ENCODE results near the gene TRIM54.

Gene TRIM54, protein sequence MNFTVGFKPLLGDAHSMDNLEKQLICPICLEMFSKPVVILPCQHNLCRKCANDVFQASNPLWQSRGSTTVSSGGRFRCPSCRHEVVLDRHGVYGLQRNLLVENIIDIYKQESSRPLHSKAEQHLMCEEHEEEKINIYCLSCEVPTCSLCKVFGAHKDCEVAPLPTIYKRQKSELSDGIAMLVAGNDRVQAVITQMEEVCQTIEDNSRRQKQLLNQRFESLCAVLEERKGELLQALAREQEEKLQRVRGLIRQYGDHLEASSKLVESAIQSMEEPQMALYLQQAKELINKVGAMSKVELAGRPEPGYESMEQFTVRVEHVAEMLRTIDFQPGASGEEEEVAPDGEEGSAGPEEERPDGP

DNA sequence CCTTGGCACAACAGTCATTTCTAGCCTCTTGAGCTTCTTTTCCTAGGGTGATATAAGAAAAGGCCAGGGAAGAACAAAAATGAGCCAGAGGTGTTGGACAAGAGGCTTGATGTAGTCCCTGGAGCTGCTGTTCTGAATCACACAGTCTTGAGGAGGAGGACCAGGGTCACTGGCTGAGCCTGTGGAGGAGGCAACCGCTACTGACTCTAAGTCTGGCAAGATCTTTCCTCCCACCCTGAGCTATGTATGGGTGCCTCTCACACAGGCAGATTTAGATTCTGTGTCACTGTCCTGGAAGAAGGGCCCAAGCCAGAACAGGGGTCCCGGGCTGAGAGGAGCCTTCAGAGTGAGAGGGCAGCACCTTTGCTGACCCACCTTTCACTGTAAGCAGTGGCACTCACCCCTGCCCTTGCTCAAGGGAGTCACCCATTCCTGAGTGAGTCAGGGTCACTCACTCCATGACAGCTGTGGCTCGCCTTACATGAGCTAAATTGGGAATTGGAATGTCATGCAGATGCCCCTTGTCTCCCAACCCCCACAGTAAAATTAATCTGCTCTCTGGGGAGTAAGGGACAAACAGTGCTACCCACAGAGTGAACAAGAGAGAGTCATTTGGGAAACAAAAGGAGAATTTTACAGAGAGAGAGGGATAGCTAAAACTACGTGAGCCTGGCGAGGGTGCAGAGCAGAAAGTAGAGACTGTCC, at the start of gene TRIM54:
TSS of gene TRIM54 (plus strand) at position 575 of the 705 bp plus-strand sequence. CDS start 303 bp downstream, outside the sequence.
- no peak for DNase-seq (ENCODE audit: low read depth)

DNA sequence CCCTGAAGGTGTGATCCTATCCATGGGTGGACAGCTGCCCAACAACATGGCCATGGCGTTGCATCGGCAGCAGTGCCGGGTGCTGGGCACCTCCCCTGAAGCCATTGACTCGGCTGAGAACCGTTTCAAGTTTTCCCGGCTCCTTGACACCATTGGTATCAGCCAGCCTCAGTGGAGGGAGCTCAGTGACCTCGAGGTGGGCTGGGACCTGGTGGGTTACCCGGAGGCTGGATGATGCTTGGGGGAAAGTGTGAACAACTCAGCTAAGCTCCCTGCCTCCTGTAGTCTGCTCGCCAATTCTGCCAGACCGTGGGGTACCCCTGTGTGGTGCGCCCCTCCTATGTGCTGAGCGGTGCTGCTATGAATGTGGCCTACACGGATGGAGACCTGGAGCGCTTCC, 48.9 kb upstream of the TRIM54 start:
- DNase-seq (ENCODE audit: low read depth): no peak

DNA sequence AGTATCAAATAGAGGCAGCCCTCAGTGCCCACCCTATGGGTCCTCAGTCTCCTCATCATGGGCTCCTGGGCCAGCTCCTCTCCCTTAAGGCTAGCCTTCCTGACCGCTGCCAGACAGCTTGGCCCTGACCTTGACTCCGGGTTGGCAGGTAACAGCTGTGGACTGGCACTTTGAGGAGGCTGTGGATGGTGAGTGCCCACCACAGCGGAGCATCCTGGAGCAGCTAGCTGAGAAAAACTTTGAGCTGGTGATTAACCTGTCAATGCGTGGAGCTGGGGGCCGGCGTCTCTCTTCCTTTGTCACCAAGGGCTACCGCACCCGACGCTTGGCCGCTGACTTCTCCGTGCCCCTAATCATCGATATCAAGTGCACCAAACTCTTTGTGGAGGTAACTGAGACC, 46.1 kb upstream of the TRIM54 start:
- no peak for DNase-seq (ENCODE audit: low read depth)

DNA sequence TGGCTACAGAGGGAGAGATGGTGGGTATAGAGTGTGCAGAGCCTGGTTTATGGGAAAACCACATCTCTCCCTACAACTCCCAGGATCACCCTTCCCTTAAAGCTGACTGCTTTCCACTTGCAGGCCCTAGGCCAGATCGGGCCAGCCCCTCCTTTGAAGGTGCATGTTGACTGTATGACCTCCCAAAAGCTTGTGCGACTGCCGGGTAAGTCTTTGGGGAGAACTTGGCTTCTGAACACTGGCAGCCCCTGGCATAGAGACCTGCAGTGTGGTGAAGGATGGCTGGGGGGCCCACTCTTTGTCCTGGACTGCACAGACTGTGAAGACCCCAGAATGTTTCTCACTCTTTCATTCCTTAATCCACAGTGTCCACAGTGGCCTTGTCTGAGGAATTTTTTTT, 45.6 kb upstream of the TRIM54 start:
- DNase-seq (ENCODE audit: low read depth): no peak

DNA sequence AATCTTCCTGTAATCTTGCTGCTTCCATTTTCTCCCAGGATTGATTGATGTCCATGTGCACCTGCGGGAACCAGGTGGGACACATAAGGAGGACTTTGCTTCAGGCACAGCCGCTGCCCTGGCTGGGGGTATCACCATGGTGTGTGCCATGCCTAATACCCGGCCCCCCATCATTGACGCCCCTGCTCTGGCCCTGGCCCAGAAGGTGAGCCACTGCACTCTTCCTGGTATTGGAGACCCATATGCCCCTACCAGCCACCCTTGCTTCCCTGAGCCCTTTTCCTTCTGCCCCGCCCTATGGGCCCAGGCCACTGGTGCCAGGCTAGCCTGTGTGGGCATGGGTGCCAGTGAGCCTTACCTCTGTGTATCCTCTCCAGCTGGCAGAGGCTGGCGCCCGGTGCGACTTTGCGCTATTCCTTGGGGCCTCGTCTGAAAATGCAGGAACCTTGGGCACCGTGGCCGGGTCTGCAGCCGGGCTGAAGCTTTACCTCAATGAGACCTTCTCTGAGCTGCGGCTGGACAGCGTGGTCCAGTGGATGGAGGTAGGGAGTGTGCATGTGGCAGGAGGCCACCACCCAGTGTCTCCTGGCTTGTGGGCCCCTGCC, 44.8 kb upstream of the TRIM54 start:
- no peak for DNase-seq (ENCODE audit: low read depth)

DNA sequence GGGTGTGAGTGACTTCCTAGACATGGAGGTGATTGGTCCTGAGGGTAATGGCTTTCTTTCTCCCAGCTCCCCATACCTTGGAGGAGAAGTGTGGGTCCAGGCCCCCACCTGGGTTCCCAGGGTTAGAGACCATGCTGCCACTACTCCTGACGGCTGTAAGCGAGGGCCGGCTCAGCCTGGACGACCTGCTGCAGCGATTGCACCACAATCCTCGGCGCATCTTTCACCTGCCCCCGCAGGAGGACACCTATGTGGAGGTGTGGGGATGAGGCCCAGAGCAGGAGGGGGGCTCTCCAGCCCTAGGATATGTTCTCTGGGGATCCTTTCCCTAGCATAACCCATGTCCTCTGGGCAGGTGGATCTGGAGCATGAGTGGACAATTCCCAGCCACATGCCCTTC, 43.3 kb upstream of the TRIM54 start:
- DNase-seq (ENCODE audit: low read depth): no peak

DNA sequence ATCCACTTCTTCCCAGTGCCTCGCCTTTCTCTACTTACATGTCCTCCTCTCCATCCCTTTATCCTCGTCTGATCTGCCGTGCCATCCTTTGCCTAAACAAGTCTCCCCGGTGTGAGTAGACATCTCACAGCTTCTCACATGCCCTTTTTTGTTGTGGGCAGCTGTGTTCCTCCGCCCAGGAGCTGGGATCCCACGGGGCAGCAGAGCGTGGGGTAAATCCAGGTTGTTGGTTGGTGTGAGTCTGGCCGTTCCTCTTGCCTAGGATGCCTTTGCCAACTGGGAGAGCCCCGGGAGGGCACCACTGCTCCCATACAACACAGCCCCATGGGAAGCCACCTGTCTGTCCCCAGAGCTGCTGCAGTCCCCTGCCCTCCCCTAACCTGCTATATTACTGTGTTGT, 41.8 kb upstream of the TRIM54 start:
- DNase-seq (ENCODE audit: low read depth): no peak

DNA sequence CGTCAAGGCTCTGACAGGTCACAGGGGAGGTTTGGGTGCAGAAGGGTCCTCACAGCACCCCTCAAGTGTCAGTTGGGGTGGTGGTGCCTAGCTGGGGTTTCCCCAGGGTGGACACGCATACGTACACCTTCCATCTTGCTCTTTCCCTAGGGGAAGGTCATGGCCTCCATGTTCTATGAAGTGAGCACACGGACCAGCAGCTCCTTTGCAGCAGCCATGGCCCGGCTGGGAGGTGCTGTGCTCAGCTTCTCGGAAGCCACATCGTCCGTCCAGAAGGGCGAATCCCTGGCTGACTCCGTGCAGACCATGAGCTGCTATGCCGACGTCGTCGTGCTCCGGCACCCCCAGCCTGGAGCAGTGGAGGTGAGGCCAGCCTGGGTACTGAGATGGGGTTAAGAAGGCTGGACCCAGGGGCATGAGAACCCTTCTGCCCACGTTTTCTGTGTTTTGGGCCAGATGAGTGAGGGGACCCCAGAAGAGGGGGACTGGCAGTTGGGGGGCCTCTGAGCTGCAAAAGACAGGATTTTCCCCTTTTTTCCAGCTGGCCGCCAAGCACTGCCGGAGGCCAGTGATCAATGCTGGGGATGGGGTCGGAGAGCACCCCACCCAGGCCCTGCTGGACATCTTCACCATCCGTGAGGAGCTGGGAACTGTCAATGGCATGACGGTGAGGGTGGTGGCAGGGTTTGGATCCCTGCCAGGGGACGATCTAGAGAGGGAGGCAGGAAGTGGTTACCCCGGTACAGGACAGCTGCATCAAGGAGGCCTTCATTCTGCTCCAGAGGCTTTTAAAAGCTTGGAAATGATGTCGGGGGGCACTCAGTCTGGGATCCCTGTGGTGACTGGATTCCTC, 40.2 kb upstream of the TRIM54 start:
- DNase-seq (ENCODE audit: low read depth): no peak

DNA sequence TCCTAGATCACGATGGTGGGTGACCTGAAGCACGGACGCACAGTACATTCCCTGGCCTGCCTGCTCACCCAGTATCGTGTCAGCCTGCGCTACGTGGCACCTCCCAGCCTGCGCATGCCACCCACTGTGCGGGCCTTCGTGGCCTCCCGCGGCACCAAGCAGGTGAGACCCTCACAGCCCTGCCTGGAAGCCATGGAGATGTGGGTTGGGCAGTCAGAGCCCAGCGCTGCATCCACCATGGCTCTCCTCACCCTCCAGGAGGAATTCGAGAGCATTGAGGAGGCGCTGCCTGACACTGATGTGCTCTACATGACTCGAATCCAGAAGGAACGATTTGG, 39.6 kb upstream of the TRIM54 start:
- DNase-seq (ENCODE audit: low read depth): no peak

DNA sequence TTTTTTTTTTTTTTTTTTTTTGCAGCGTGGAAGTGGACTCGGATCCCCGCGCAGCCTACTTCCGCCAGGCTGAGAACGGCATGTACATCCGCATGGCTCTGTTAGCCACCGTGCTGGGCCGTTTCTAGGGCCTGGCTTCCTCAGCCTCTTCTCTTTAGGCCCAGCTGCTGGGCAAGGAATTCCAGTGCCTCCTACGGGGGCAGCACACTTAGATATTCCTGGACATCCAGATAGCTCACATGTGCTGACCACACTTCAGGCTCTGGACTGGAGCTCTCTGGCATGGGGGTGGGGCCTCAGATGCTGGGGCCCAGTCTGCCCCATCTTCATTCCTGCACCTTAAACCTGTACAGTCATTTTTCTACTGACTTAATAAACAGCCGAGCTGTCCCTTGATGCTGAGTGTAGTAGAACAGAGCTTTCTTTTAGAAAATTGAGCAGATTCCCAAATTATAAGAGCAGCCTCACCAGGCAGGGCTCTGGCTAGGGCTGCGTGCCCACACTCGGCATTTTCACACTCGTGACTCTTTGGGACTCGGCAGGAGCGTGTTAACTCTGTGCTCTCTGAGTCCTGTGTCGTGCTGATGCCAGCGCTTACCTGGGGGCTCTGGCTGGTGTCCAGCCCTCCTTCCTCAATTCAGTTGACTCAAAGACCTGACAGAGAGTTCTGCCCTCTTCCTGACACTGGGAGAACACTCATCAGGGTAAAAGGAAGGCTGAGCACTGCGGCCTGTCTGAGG, 38.7 kb upstream of the TRIM54 start:
- no peak for DNase-seq (ENCODE audit: low read depth)

DNA sequence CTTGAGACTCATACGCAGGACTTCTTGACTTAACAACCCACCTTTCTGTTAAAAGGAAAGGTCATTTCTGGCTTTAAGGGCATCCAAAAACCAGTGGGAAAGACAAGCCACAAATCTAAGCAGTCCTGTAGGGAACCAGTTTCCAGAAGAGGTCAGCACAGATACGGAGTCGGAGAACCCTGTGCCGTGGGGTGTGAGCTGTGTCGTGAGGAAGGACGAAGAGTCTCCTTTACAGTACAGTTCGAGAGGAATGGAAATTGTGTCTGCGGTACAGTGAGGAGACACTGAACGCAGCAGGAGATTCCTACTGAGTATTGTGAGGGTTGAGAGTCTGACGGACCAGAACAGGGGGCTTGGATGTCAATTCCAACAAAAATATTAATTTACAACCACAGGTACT, 37.1 kb upstream of the TRIM54 start:
- no peak for DNase-seq (ENCODE audit: low read depth)

DNA sequence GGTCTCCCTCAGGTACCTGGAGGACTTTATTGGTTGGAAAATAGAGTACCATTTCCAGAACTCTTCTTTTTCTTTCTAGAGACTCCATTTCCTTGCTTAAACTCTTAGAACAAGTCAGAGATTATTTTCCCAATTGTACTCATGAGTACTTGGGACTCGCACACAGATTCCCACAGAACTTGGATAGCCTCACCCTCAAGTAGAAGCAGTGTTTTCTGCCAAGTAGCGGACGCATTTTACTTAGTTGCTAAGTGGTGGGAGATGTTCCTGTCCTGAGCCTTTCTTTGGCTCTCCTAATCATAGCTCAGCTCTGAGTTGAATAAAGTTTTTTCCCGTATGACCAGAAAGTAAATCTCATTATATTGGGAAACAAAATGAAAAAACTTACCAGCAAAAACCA, 36.6 kb upstream of the TRIM54 start:
- DNase-seq (ENCODE audit: low read depth): no peak

DNA sequence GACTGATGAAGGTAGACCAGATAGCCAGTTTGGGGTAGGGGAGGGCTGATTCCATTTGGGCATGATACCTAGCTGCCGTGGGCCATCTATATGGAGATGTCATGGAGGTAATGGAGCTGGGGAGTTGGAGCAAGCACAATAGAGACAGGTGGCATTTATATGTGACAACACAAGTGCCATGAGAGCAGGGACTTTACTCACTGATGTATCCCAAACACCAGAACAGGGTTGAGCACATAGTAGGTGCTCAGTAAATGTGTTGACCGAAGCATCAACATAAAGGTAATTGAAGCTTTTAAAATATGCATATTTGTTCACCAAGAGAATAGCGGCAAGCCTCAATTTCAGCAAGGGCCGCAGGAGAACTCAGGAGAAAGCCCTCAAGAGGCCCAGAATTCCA, 34.3 kb upstream of the TRIM54 start:
- no peak for DNase-seq (ENCODE audit: low read depth)

DNA sequence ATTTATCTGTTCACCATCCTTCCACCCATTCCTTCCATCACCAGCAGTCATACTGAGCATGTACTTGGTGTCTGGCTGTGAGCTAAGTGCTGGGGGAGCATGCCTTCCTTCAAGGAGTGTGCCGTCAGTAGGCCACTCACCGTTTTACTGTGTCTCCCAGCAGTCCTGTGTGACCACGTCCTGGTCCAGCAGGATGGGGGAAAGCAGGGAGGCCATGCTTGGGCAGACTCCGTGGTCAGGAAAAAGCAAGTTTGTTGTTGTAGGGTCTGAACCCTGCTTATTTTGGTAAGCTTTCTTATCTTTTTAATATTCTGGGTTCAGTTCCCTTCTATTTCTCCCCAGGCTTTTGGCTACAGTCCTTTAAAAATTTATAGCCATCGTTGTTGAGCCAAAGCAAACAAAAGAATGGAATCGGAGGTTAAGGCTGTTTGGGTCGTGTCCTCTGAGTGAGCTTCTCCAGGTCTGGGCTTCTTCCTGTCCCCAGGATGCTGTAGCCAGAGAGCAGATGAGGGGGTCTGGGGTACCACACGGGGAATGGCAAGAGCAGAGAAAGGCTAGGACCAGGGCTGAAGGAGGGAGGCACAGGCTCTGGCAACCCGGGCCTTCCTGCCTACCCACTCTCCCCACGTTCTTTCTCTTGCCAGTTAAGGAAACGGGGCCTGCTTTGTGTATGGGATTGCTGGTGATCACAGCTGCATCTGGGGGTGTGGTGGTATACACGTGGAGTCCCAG, 32.9 kb upstream of the TRIM54 start:
- no peak for DNase-seq (ENCODE audit: low read depth)

DNA sequence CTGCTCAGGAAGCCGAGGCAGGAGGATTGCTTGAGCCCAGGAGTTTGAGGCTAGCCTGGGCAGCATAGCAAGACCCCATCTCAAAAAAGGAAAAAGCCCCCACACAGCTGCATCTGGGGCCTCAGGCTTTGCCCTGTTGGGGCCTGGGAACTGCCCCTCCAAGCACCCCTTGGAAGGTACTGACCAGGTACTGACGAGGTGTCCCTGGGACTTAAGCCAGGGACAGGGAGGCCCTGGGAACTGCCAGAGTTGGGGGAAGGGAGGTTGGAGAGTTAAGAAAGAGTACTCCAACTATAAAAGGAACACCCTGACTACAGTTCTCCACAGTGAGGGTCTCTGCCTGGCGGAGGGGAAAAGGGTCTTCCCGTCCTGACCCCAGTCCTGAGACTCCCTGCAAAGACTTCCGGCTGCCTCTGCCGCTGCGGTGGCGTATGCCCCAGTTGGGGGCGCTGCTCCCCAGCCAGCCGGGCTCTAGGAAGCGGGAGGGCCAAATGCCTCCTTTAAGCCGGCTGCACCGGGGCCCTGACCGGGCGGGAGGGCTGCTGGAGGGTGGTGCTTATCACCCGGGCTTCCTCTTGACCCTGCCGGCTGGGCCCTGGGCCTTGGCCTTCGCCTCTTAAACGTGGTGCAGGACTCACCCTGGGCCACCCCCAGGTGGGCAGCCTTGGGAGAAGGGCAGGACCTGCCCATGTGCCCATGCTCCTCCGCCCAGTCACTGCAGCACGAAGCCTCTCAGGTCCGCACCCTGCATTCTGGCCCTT, 32.2 kb upstream of the TRIM54 start:
- DNase-seq (ENCODE audit: low read depth): peak; percentile 3

DNA sequence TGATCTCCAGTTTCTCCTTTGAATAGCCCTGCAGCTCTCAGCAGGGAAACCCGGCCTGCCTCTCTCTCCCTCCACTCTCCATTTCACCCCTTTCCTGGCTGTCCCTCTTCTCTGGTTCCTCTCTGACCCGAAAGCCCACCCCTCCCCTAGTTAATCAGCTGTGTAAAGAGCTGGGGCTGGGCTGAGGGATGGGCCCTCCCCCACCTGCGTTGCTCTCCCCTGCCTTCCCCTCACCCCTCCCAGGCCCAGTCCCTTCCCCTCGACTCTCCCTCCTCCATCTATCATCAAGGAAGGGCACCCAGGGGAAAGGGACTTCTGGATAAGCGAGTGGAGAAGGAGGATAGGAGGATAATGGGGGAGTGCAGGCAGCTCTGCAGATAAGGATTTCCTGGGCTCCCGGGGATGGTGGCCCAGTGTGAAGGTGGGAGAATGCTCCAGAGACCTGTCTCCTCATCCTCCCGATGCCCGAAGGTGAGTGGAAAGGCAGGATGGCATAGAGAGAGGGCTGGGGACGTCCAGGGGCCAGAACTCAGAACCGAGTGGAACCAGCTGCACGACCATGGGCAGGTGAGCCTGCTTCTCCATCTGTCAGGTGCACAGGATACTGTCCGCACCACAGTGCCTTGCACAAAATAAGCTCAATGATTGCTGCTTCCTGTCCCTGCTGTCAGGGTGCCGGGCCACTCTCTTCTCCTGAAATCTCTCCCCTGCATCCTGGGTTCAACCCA, 31.4 kb upstream of the TRIM54 start:
- no peak for DNase-seq (ENCODE audit: low read depth)

DNA sequence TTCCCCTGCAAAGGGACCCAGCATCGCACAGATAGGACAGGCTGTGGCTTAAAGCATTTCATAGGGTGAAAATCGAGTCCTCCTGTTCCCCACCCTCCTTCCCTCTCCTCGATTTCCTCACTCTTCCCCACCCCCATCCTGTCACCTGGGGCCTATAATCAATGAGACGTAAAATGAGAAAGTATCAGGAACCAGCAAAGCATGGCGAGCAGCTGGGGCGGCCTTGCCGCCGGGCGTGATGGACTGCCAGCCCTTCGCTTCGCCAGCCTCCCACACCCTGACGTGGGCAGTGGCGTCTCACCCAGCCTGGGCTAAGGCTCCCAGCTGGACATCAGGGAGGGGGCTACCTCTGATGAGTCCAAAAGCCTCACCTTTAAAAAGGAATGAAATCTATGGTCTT, 30.5 kb upstream of the TRIM54 start:
- DNase-seq (ENCODE audit: low read depth): no peak

DNA sequence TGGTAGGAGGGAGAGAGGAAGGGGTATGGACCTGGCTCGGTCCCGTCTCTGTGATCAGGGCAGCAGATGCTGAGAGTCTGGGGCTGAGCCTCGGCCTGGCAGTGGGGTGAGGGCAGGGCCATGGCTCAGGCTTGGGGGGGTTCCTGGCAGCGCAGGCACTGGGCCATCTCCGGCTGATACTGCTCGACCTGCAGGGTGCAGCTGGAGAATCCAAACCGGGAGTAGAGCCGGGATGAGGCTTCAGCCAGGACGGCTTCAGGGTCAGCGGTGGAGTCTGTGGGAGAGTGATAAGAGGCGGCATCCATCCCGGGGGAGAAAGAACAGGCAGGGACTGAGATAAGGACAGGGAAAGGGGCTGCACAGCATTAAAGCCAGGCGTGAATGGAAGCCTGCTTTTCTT, 27.0 kb upstream of the TRIM54 start:
- DNase-seq (ENCODE audit: low read depth): no peak

DNA sequence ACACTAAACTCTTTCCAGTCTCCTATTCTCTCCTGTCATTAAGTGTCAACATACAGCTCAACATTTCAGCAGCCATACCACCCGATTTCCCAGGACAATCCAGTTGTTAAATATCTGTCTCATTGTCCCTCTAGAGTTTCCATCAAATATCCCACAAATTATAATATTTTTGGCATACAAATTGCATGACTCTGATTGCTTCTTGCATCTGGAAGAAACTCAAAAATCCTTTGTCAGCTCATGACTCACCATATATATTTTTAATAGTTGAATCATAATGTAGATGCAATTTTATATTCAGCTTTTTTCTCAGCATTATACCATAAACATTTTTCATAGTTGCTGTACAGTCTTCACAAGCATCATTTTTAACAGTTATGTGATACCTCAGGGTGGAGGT, 26.6 kb upstream of the TRIM54 start:
- DNase-seq (ENCODE audit: low read depth): no peak

All from fibroblast of the conjunctiva (primary cell).